ENCODE measurements around the gene TMEM139.

Gene TMEM139

GRCh38 chr7:143329471-143330170 lies 44.9 kb downstream of the TMEM139 start:
- DNase-seq = no peak

DNA sequence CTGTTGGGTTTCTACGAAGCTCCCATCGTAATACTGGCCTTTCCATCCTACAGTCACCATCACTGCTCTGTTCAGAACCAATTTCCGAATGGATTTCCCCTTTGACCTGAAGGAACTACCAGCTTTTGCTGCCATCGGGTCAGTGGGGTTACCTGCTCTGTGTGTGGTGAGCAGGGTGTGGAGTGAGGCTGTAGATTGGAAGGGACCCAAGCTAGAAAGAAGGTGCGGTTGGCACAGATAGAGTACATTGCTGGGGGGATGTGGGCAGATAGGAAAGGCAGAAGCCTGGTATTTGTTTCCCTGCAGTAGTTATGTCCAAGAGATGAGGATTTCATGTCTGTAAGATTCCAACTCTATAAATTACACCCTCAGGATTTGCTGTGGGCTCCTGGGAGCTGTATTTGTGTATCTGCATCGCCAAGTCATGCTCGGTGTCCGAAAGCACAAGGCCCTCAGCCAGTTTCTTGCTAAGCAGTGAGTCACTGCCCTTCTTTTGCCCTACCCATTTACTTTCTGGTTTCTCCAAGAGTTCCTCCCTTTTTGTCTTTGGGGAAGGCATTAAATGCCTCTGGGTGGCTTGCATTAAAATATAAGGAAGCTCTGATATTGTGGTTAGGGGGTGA lies 46.5 kb downstream of the TMEM139 start:
- no peak for DNase-seq

DNA sequence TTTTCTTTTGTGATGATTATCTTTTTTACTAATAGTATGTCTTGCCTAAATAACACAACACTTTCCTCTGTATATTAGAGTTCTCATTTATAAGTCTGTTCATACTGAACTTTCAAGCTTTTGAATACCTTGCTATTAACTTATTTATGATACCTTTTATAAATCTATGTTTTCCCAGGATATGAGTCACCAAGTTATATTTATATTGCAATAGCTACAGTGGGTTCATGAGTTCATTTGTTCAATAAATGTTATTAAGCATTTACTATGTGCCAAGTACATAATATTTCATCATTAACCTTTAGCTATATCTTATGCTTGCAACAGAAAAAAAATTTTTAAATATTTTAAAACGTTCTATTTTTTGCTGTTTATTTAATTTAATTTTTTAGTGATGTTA lies 49.5 kb downstream of the TMEM139 start:
- no peak for DNase-seq

DNA sequence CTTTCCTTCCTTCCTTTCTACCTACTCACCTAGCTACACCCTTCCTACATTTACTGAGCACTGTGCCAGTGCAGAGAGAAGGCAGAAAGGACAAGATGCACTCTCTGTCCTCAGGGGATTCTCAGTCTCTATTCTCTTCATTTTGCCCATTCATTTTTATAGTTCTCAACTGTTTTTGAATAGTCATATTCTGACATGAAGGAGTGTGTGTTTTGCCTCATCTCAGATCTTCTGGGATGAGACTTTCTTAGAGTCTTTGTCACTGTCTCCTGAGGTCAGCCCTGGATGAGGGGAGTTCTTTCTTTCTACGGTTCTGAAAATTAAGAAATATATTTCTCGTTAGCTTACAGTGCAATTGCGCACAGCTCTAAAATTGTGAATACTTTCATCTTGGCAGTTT lies 52.5 kb downstream of the TMEM139 start:
- DNase-seq = no peak
